Muscle layer of duodenum (tissue), 2 donors: Measurements from ENCODE around the gene CCDC87.

ENCODE experiments used
- H3K27ac ChIP-seq: one replicate; pipeline ENCODE4 v1.7.0; 2013; ENCODE audit warnings: mild to moderate bottlenecking, low read length
- H3K27me3 ChIP-seq: one replicate; pipeline ENCODE4 v1.7.0; 2013; ENCODE audit warnings: low read depth, mild to moderate bottlenecking, control low read depth, low read length
- H3K36me3 ChIP-seq, 2 donors: one replicate each; pipeline ENCODE4 v1.7.0; 2013; ENCODE audit warnings: low read length in 2 of 2, control low read depth in 1 of 2, mild to moderate bottlenecking in 1 of 2; ENCODE audit not compliant: insufficient read depth in 2 of 2, control insufficient read depth in 1 of 2
- H3K4me1 ChIP-seq, 2 donors: one replicate each; pipeline ENCODE4 v1.7.0; 2013; ENCODE audit warnings: low read length in 2 of 2, mild to moderate bottlenecking in 2 of 2, control low read depth in 1 of 2, moderate library complexity in 1 of 2; ENCODE audit not compliant: insufficient read depth in 2 of 2, control insufficient read depth in 1 of 2
- H3K4me3 ChIP-seq, 2 donors: one replicate each; pipeline ENCODE4 v1.7.0; 2013; ENCODE audit warnings: low read length in 2 of 2, low read depth in 1 of 2, mild to moderate bottlenecking in 1 of 2
- H3K9me3 ChIP-seq, 2 donors: one replicate each; pipeline ENCODE4 v1.7.0; 2013; ENCODE audit warnings: low read length in 2 of 2, control low read depth in 1 of 2, mild to moderate bottlenecking in 1 of 2; ENCODE audit not compliant: control insufficient read depth in 1 of 2
- donor health status: healthy.

Gene CCDC87

GRCh38 chr11:66628061-66628603, 35.3 kb upstream of the CCDC87 start:
- H3K4me3 ChIP-seq: no peak overlapping the region
- no peaks in the 10 kb centered on the region for H3K27me3 ChIP-seq
- no peak overlapping the region for H3K27ac ChIP-seq
- peaks cover 39 to 50% of the 10 kb centered on the region in 2 donors for H3K36me3 ChIP-seq
- H3K4me1 ChIP-seq: peaks cover 0 to 34% of the 10 kb centered on the region in 2 donors
- H3K9me3 ChIP-seq: no peaks in the 10 kb centered on the region

- Histone ChIP-seq H3K36me3 (peaks cover 39 to 50% of the 10 kb centered on the region in 2 donors), H3K4me3 (no peak overlapping the region), H3K27ac (no peak overlapping the region), H3K4me1 (peaks cover 6 to 43% of the 10 kb centered on the region in 2 donors), H3K27me3 (no peaks in the 10 kb centered on the region), H3K9me3 (no peaks in the 10 kb centered on the region)
Observed at GRCh38 chr11:66626926-66627325, 34.1 kb upstream of the CCDC87 start.

GRCh38 chr11:66626382-66626781, 33.5 kb upstream of the CCDC87 start:
- no peaks in the 10 kb centered on the region for H3K27me3 ChIP-seq
- peaks cover 6 to 45% of the 10 kb centered on the region in 2 donors for H3K4me1 ChIP-seq
- no peak overlapping the region for H3K27ac ChIP-seq
- H3K9me3 ChIP-seq: no peaks in the 10 kb centered on the region
- no peak overlapping the region for H3K4me3 ChIP-seq
- H3K36me3 ChIP-seq: peaks cover 39 to 50% of the 10 kb centered on the region in 2 donors

- Histone ChIP-seq H3K4me3 (no peak overlapping the region), H3K27me3 (no peaks in the 10 kb centered on the region), H3K27ac (no peak overlapping the region), H3K36me3 (peaks cover 39 to 50% of the 10 kb centered on the region in 2 donors), H3K9me3 (no peaks in the 10 kb centered on the region), H3K4me1 (peaks cover 6 to 51% of the 10 kb centered on the region in 2 donors)
Observed at GRCh38 chr11:66625752-66626149, 32.9 kb upstream of the CCDC87 start.

- H3K36me3 ChIP-seq: peaks cover 39 to 50% of the 10 kb centered on the region in 2 donors
- H3K4me3 ChIP-seq: no peak overlapping the region
- H3K4me1 ChIP-seq: peaks cover 6 to 51% of the 10 kb centered on the region in 2 donors
- no peak overlapping the region for H3K27ac ChIP-seq
- H3K9me3 ChIP-seq: no peaks in the 10 kb centered on the region
- no peaks in the 10 kb centered on the region for H3K27me3 ChIP-seq
Observed at GRCh38 chr11:66625041-66625751, 32.3 kb upstream of the CCDC87 start.

GRCh38 chr11:66624450-66624849, 31.6 kb upstream of the CCDC87 start:
- H3K9me3 ChIP-seq: no peaks in the 10 kb centered on the region
- no peaks in the 10 kb centered on the region for H3K27me3 ChIP-seq
- peaks cover 39 to 49% of the 10 kb centered on the region in 2 donors for H3K36me3 ChIP-seq
- no peak overlapping the region for H3K4me3 ChIP-seq
- H3K27ac ChIP-seq: peak overlapping the region; percentile 81
- H3K4me1 ChIP-seq: peaks cover 6 to 57% of the 10 kb centered on the region in 2 donors

GRCh38 chr11:66619080-66619554, 26.3 kb upstream of the CCDC87 start:
- H3K4me1 ChIP-seq: peaks cover 16 to 57% of the 10 kb centered on the region in 2 donors
- H3K9me3 ChIP-seq: no peaks in the 10 kb centered on the region
- peak overlapping the region; percentile 86 to 91 for H3K4me3 ChIP-seq
- no peaks in the 10 kb centered on the region for H3K27me3 ChIP-seq
- peak overlapping the region; percentile 84 for H3K27ac ChIP-seq
- H3K36me3 ChIP-seq: peaks cover under 1 to 4% of the 10 kb centered on the region in 2 donors

- Histone ChIP-seq H3K4me1 (peaks cover 10 to 38% of the 10 kb centered on the region in 2 donors), H3K27me3 (no peaks in the 10 kb centered on the region), H3K9me3 (no peaks in the 10 kb centered on the region), H3K27ac (peak overlapping the region; percentile 84), H3K4me3 (peak overlapping the region; percentile 86 to 91), H3K36me3 (peaks cover 0 to 4% of the 10 kb centered on the region in 2 donors)
Observed at GRCh38 chr11:66617155-66617834, 24.4 kb upstream of the CCDC87 start.

- Histone ChIP-seq H3K27me3 (no peaks in the 10 kb centered on the region), H3K36me3 (peaks cover 0 to 4% of the 10 kb centered on the region in 2 donors), H3K4me1 (peaks cover 10 to 33% of the 10 kb centered on the region in 2 donors), H3K4me3 (peak within 1 kb of the TSS; percentile 86 to 91), H3K9me3 (no peaks in the 10 kb centered on the region), H3K27ac (peak within 1 kb of the TSS; percentile 84)
Observed at GRCh38 chr11:66616379-66617154, 23.7 kb upstream of the CCDC87 start, which contains the start of gene RBM14. RBM14 (plus strand) TSS chr11:66616630; CDS start chr11:66616721, 91 bp downstream.

GRCh38 chr11:66614073-66614472, 21.2 kb upstream of the CCDC87 start:
- Histone ChIP-seq H3K4me3 (no peak overlapping the region), H3K27me3 (no peaks in the 10 kb centered on the region), H3K4me1 (peaks cover 10 to 19% of the 10 kb centered on the region in 2 donors), H3K36me3 (peaks cover 0 to 4% of the 10 kb centered on the region in 2 donors), H3K9me3 (no peaks in the 10 kb centered on the region), H3K27ac (no peak overlapping the region)
